Body of pancreas (tissue), 4 donors: ENCODE data around the gene ADPRM.

Experiments
- CTCF ChIP-seq, 7 experiments: fragments of 450-650 bp in 4 of 7; fragments of 200-600 bp in 3 of 7; sonication (generic) in 3 of 7; IDR thresholded peaks; one replicate each; pipeline ENCODE4 v1.5.1; 2016 to 2019; ENCODE audit warnings: antibody characterized with exemption in 7 of 7
- POLR2A ChIP-seq, 3 donors: fragments of 450-650 bp; IDR thresholded peaks; one replicate each; pipeline ENCODE4 v1.6.1; 2016; ENCODE audit warnings: antibody characterized with exemption in 3 of 3, mild to moderate bottlenecking in 2 of 3

- no peak for TF ChIP-seq CTCF (IDR thresholded peaks at IDR 0.05)
- TF ChIP-seq POLR2A (IDR thresholded peaks at IDR 0.05) = no peak
Observed at GRCh38 chr17:10699856-10700255, 2.5 kb downstream of the ADPRM start.
